ENCODE measurements around the gene GLRA2.

DNA sequence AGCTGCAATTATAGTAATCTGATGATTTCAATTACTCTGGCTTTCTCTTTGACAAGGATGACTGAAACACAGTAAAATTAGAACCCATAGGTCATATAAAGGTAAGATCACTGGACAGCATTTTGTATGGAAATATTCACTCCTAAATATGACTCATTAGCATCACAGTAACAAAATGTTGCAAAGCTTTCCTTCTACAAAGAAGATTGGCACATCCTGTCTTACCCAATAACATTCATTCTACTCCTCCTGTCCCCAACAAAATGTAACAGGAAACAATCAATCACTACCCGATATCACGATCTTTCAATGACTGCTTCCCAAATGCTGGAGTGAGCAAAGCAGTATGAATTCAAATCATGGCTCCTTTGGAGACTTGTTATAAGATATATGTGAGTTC lies 248.2 kb downstream of the GLRA2 start:
- no peak for TF ChIP-seq SREBF1 (IDR thresholded peaks at IDR 0.05; ENCODE audit: low read length)
- TF ChIP-seq CHD2 (IDR thresholded peaks at IDR 0.05; ENCODE audit: borderline replicate concordance, low read depth, low read length), result no peak
- TF ChIP-seq BCLAF1 (IDR thresholded peaks at IDR 0.05), result no peak
- TF ChIP-seq CTCF (IDR thresholded peaks at IDR 0.05 in 2 of 3, conservative IDR thresholded peaks at IDR 0.05 in 1 of 3; ENCODE audit: control insufficient read depth in 2 of 3, extremely low read depth in 1 of 3, insufficient read depth in 1 of 3, low read depth in 3 of 3, low read length in 3 of 3), result no peak
- TF ChIP-seq EZH2 (IDR thresholded peaks at IDR 0.05; ENCODE audit: borderline replicate concordance, control insufficient read depth, low read depth, low read length), result no peak
- no peak for TF ChIP-seq REST (IDR thresholded peaks at IDR 0.05; ENCODE audit: low read depth, low read length)
- no peak for TF ChIP-seq SPI1 (IDR thresholded peaks at IDR 0.05; ENCODE audit: borderline replicate concordance, insufficient read depth, low read depth, low read length)
- TF ChIP-seq POLR2A (IDR thresholded peaks at IDR 0.05; ENCODE audit: low read depth, low read length), result no peak
- TF ChIP-seq MXI1 (IDR thresholded peaks at IDR 0.05; ENCODE audit: low read depth, low read length), result no peak
- TF ChIP-seq NFIC (IDR thresholded peaks at IDR 0.05; ENCODE audit: low read depth, low read length), result no peak
- TF ChIP-seq SUZ12 (IDR thresholded peaks at IDR 0.05; ENCODE audit: unreplicated experiment), result no peak
- no peak for TF ChIP-seq ETV6 (conservative IDR thresholded peaks at IDR 0.05 in 1 of 2, IDR thresholded peaks at IDR 0.05 in 1 of 2; ENCODE audit: borderline replicate concordance in 1 of 2, low read depth in 1 of 2)
- no peak for TF ChIP-seq JUNB (IDR thresholded peaks at IDR 0.05)
- no peak for TF ChIP-seq SREBF2 (IDR thresholded peaks at IDR 0.05; ENCODE audit: low read length)
